Measurements from ENCODE around the gene KRT79. TPM values are rescaled to one million over a fixed set of nuclear protein-coding genes. Genes with fewer than 3 reads are reported as not detected.

KRT79 gene
- total and polyA plus RNA-seq, 12 donors: 0.30 TPM; not detected in 11

DNA sequence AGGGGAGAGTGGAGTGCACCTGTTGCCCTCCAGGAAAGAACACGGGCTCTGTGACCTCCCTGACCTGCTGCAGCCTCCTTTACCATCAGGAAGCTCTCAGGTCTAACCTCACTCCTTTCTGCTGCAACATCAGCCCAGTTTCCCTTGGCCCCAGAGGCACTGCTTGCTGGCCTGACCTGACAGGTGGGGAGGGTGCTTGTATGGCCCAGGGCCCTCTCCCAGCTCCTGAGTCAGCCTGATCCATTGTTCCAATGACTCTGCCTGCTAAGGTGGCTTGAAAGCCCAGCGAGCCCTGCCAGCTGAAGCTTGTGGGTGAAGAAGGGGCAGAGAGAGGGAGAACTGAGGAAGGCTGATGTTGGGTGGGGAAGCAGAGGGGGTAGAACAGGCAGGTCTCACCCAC is 27.9 kb upstream of the KRT79 start:
- Histone ChIP-seq H3K36me3 (no peaks in the 10 kb centered on the region), H3K27ac (no peak overlapping the region), H3K4me3 (no peak overlapping the region), H3K9me3 (no peaks in the 10 kb centered on the region), H3K4me1 (peaks cover 0 to 3% (median 0%) of the 10 kb centered on the region in 9 donors), H3K27me3 (no peaks in the 10 kb centered on the region)
- ATAC-seq (no peak), DNase-seq (no peak)
- 67 to 73% methylated on average over 2 of the region's 2 CpGs for WGBS, 2 donors
- TF ChIP-seq, protein P1, sequence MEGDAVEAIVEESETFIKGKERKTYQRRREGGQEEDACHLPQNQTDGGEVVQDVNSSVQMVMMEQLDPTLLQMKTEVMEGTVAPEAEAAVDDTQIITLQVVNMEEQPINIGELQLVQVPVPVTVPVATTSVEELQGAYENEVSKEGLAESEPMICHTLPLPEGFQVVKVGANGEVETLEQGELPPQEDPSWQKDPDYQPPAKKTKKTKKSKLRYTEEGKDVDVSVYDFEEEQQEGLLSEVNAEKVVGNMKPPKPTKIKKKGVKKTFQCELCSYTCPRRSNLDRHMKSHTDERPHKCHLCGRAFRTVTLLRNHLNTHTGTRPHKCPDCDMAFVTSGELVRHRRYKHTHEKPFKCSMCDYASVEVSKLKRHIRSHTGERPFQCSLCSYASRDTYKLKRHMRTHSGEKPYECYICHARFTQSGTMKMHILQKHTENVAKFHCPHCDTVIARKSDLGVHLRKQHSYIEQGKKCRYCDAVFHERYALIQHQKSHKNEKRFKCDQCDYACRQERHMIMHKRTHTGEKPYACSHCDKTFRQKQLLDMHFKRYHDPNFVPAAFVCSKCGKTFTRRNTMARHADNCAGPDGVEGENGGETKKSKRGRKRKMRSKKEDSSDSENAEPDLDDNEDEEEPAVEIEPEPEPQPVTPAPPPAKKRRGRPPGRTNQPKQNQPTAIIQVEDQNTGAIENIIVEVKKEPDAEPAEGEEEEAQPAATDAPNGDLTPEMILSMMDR (IDR thresholded peaks at IDR 0.05): no peak
- intact Hi-C loops (cut with DNase I): loop anchor here in 5 of 10 donors (5.0 to 10.0 kb wide), 2 partner anchors 197 to 490 kb away; no protein-coding TSS in a partner anchor

DNA sequence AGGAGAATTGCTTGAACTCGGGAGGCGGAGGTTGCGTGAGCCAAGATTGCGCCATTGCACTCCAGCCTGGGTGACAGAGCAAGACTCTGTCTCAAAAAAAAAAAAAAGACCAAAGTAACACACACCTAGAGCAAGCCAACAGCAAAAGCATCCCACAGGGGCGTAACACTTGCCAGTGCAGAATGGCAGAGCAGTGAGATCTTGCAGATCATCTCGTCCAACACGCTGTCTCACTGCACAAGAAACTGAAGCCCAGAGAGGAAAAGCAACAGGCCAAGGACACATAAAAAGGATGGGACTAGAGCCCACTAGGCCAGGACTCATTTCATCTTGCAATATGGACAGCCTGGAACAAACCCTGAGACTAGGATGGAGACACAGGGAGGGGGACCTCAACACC is 27.4 kb upstream of the KRT79 start:
- Histone ChIP-seq H3K36me3 (no peaks in the 10 kb centered on the region), H3K4me3 (no peak overlapping the region), H3K4me1 (peaks cover 0 to 3% (median 0%) of the 10 kb centered on the region in 9 donors), H3K9me3 (no peaks in the 10 kb centered on the region), H3K27me3 (peaks cover 0 to 4% (median 0%) of the 10 kb centered on the region in 7 donors), H3K27ac (no peak overlapping the region)
- 95 to 96% methylated on average over 7 of the region's 7 CpGs for WGBS, 2 donors
- intact Hi-C loops (cut with DNase I): loop anchor here in 5 of 10 donors (5.0 to 10.0 kb wide), 2 partner anchors 197 to 489 kb away; no protein-coding TSS in a partner anchor
- ATAC-seq (no peak), DNase-seq (no peak)
- TF ChIP-seq, protein P1 (IDR thresholded peaks at IDR 0.05): no peak

DNA sequence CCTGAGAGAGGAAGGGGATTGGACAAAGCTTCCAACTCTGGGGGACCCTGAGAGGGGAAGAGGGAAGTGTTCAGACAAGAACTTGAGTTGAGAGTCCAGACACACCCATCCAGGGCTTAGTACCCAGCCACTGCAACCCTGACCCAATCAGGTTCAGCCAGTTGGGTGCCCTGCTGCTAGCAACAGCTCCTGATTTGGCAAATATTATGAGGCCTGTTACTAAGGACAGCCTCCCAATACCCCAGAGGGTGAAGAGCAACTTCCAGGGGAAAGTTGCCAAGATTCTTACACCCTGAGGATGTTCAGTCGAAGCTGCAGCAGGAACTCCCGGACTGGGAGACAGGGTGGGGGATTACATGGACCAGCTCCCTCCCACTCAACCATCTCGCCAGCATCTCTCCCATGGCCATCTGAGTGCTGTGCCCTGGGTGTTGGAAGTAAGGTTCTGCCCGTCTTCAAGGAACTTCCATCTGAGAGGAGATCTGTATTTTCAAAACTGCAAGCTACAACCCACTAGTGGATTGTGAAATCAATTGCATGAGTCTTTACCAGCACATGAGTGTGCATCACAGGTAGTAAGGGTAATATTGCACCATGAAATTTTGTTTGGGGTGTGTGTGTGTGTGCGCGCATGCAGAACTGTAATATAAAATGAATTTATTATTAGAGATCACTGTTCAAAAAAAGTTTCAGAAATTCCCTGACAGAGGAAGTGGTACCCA is 26.2 kb upstream of the KRT79 start:
- H3K4me3 ChIP-seq: no peak overlapping the region
- H3K9me3 ChIP-seq: peaks cover 0 to under 1% (median 0%) of the 10 kb centered on the region in 11 donors
- ATAC-seq: peak in 6 of 8 donors; percentile 50 to 94 (median 73)
- no peak overlapping the region for H3K27ac ChIP-seq
- TF ChIP-seq, protein P1 (IDR thresholded peaks at IDR 0.05): no peak
- no peak for DNase-seq
- H3K36me3 ChIP-seq: no peaks in the 10 kb centered on the region
- peaks cover 0 to 3% (median 0%) of the 10 kb centered on the region in 9 donors for H3K4me1 ChIP-seq
- intact Hi-C loops (cut with DNase I): loop anchor here in 5 of 10 donors (5.0 to 10.0 kb wide), 2 partner anchors 195 to 488 kb away; no protein-coding TSS in a partner anchor
- H3K27me3 ChIP-seq: peaks cover 0 to 7% (median 0%) of the 10 kb centered on the region in 7 donors
- 57 to 60% methylated on average over 6 of the region's 6 CpGs for WGBS, 2 donors

DNA sequence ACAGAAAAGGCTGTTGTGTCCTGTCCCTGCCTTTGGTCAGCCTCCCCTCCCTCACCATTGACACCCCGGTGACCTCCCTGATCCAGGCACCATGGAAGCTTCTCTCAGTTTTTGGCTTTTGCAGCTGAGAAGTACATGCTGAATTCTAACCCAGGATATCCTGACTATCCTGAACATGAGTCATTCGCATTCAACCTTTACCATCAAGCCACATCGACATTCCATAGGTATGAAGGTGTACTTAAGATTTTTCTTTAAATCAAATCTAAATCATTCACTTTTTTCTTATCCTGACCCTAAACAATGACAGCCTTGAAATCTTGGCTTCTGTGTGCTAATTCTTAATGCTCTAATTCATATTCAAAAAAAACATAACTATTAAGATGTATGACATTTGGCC is 23.4 kb upstream of the KRT79 start:
- no peak for ATAC-seq
- TF ChIP-seq, protein P1 (IDR thresholded peaks at IDR 0.05): no peak
- no peak overlapping the region for H3K4me3 ChIP-seq

More for the DNA sequence above, 23.4 kb upstream of the KRT79 start:
- intact Hi-C loops (cut with DNase I): no loop called here
- H3K27ac ChIP-seq: no peak overlapping the region
- WGBS, 2 donors: 94 to 96% methylated on average over 3 of the region's 3 CpGs
- H3K36me3 ChIP-seq: no peaks in the 10 kb centered on the region
- peaks cover 0 to 7% (median 0%) of the 10 kb centered on the region in 7 donors for H3K27me3 ChIP-seq
- DNase-seq: no peak
- H3K9me3 ChIP-seq: peaks cover 0 to 7% (median 0%) of the 10 kb centered on the region in 11 donors
- H3K4me1 ChIP-seq: peaks cover 0 to 3% (median 0%) of the 10 kb centered on the region in 9 donors
